Ascending aorta (tissue), 2 donors: ENCODE measurements around the gene WDR62. TPM values are rescaled to one million over a fixed set of nuclear protein-coding genes. Genes with fewer than 3 reads are reported as not detected.
A peak's percentile ranks its signal among the peaks of the same experiment; 100 is the strongest.

ENCODE experiments used
- DNase-seq, 2 donors: peaks; one replicate each; pipeline ENCODE4 v3.0.0-alpha.2; 2019; ENCODE audit warnings: low spot score in 2 of 2
- H3K27ac ChIP-seq, 2 donors: fragments of 200-600 bp; sonication (generic); one replicate each; pipeline ENCODE4 v1.5.1; 2016 to 2017; ENCODE audit warnings: mild to moderate bottlenecking in 1 of 2
- H3K27me3 ChIP-seq: fragments of 200-600 bp; sonication (generic); one replicate; pipeline ENCODE4 v1.5.1; 2017
- H3K36me3 ChIP-seq, 2 donors: fragments of 200-600 bp; sonication (generic); one replicate each; pipeline ENCODE4 v1.5.1; 2016
- H3K4me1 ChIP-seq, 2 donors: fragments of 200-600 bp; sonication (generic); one replicate each; pipeline ENCODE4 v1.5.1; 2016 to 2017; ENCODE audit warnings: mild to moderate bottlenecking in 1 of 2
- H3K4me3 ChIP-seq, 2 donors: fragments of 200-600 bp; sonication (generic); one replicate each; pipeline ENCODE4 v1.5.1; 2016 to 2017; ENCODE audit warnings: mild to moderate bottlenecking in 1 of 2
- H3K9me3 ChIP-seq, 2 donors: fragments of 200-600 bp; sonication (generic); one replicate each; pipeline ENCODE4 v1.5.1; 2016
- intact Hi-C: fragments of 100-400 bp; cut with DNase I; formaldehyde crosslinking; loops from one replicate; pipeline ENCODE4 v1.15.1; 2023
- total RNA-seq: library from RNA; depleted of rRNA; stranded (reverse); fragments of >200 nt; gene quantifications from one replicate; pipeline ENCODE4 v1.1.0, GENCODE V29; 2016
- TF ChIP-seq, protein P1 (sequence below), 3 experiments: fragments of 200-600 bp in 2 of 3; fragments of 450-650 bp in 1 of 3; sonication (generic) in 2 of 3; IDR thresholded peaks; one replicate each; pipeline ENCODE4 v1.5.1; 2016 to 2019; ENCODE audit warnings: antibody characterized with exemption in 3 of 3, mild to moderate bottlenecking in 1 of 3, moderate library complexity in 1 of 3

WDR62 gene
- total RNA-seq = not detected

DNA sequence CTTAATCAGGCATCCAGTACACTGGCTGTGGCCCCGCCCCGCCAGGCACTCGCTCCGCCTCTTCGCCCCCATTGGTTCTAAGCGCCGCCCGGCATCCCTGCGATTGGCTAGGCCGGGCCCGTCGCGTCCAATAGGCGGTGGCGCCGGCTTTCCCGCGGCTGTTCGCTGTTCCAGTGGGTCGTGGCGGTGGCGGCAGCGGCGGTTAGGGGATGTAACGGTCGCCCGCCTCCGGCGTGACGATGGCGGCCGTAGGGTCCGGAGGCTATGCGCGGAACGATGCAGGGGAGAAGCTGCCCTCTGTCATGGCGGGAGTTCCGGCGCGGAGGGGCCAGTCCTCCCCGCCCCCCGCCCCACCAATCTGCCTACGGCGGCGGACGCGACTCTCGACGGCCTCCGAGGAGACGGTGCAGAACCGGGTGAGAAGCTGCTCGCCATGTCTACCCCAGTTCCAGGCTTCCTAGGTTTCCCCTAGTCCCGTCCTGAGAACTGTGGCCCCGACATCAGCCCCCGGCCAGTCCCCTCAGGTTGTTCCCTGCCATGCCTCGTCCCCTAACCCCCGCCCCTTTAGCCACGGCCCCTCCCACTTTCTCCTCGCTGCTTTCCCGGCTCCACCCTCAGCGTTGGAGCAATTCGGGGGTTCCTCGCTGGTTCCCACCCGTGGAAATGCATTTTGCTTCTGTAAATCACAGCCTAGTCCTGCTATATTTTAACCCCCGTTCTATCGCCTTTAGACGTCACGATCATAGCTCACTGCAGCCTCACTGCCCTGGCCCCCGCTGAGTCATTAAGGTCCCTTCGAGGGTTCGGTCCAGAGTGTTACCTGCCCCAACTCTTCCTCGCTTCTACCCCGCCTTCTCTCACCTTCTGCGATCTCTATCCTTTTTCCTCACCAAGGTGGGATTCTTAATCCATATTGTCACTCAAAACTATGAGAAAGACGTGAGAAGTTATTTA, at the start of gene WDR62:
TSS of gene WDR62 (plus strand) at position 165 of the 954 bp plus-strand sequence. CDS start at position 240, 75 bp downstream.
- Histone ChIP-seq H3K4me1 (peaks cover 0 to 6% of the 10 kb centered on the region in 2 donors), H3K36me3 (no peaks in the 10 kb centered on the region), H3K4me3 (peak within 1 kb of the TSS; percentile 71 to 80), H3K9me3 (no peaks in the 10 kb centered on the region), H3K27me3 (no peaks in the 10 kb centered on the region), H3K27ac (peak within 1 kb of the TSS; percentile 91 to 92)
- DNase-seq = peak; percentile 72 to 95
- TF ChIP-seq, protein P1, sequence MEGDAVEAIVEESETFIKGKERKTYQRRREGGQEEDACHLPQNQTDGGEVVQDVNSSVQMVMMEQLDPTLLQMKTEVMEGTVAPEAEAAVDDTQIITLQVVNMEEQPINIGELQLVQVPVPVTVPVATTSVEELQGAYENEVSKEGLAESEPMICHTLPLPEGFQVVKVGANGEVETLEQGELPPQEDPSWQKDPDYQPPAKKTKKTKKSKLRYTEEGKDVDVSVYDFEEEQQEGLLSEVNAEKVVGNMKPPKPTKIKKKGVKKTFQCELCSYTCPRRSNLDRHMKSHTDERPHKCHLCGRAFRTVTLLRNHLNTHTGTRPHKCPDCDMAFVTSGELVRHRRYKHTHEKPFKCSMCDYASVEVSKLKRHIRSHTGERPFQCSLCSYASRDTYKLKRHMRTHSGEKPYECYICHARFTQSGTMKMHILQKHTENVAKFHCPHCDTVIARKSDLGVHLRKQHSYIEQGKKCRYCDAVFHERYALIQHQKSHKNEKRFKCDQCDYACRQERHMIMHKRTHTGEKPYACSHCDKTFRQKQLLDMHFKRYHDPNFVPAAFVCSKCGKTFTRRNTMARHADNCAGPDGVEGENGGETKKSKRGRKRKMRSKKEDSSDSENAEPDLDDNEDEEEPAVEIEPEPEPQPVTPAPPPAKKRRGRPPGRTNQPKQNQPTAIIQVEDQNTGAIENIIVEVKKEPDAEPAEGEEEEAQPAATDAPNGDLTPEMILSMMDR (IDR thresholded peaks at IDR 0.05) = no peak
- intact Hi-C loops = loop anchor here (1.0 to 10.0 kb wide), 10 partner anchors 23 to 410 kb away; partner anchors contain the start of genes ALKBH6, ARHGAP33, CLIP3 and COX6B1

DNA sequence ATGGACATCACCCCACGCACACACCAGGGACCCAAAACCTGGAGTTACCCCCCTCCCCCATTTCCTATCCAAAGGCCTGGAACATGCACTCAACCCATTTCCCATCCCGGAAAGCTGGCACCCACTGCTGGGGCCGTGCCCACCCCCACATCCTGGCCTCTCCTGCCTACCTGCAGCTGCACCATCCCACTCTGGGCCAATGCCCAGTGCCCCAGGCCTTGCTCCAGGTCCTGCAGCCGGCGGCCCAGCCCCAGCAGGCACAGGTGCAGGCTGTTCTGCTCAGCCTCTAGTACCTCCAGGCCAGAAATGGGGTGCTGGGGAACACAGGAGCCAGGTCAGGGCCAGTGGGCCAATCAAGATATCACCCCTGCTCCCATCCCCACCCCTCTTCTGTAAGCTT, 47.7 kb upstream of the WDR62 start:
- no peak for DNase-seq
- Histone ChIP-seq H3K9me3 (no peaks in the 10 kb centered on the region), H3K4me3 (no peak overlapping the region), H3K36me3 (no peaks in the 10 kb centered on the region), H3K27me3 (no peaks in the 10 kb centered on the region), H3K4me1 (peaks cover 0 to 12% of the 10 kb centered on the region in 2 donors), H3K27ac (no peak overlapping the region)
- TF ChIP-seq, protein P1 (IDR thresholded peaks at IDR 0.05) = no peak
- intact Hi-C loops = no loop called here

DNA sequence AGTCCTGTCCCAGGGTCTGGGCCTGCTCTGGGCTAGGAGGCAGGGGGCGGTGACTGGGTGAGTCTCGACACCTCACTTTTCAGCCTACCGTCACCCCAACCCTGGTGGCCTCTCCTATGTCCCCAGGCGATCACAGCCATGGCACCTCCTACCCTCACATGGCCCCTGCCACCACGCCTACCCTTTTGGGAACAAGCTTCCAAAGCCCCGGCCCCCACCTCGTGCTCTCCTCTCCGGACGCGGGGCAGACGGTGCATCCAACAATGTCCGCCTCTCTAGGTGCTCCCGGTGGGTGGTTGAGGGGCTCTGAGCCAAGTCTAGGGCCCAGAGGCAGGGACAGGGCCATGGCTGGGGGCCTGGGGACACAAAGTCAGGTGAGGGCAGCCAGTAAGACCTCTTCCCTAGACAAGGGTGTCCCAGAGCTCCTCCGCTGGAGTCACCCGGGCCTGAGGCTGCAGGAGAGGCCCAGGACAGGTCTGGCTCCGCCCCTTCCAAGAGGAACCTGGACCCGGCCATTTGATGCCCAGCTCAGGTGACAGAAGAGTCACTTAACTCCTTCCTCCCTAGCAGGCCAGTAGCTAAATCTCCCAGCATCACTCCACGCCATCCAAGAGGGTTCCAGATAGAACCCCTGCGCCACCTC, 46.2 kb upstream of the WDR62 start, which contains the start of gene SYNE4:
TSS of gene SYNE4 (minus strand) at position 478 of the 643 bp plus-strand sequence. CDS start at position 346, 132 bp downstream.
- DNase-seq = no peak
- Histone ChIP-seq H3K27ac (peak within 1 kb of the TSS; percentile 68 to 76), H3K9me3 (no peaks in the 10 kb centered on the region), H3K27me3 (no peaks in the 10 kb centered on the region), H3K4me1 (peaks cover 1 to 17% of the 10 kb centered on the region in 2 donors), H3K4me3 (peak within 1 kb of the TSS; percentile 62 to 65), H3K36me3 (no peaks in the 10 kb centered on the region)
- intact Hi-C loops = no loop called here
- TF ChIP-seq, protein P1 (IDR thresholded peaks at IDR 0.05) = no peak

DNA sequence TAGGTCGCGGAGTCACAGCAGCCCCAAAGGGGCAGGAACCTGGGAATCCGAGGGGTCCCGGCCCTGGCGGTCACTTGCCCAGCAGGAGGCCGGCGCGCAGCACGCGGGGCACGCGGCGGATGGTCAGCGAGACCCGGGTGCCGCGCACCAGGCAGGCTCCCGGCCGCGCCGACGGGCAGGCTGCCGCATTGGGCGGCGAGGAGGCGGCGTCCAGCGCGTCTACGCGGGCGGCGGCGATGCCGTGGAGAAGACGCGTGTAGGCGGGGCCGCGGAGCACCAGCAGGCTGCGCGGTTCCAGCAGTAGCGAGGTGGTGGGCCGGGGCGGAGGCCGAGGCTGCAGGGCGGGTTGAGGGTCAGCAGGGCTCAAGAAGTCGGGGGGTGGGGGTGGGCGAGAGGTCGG, 45.5 kb upstream of the WDR62 start:
- H3K4me1 ChIP-seq = peaks cover 4 to 17% of the 10 kb centered on the region in 2 donors
- intact Hi-C loops = no loop called here
- no peaks in the 10 kb centered on the region for H3K36me3 ChIP-seq
- TF ChIP-seq, protein P1 (IDR thresholded peaks at IDR 0.05) = no peak
- H3K27me3 ChIP-seq = no peaks in the 10 kb centered on the region
- H3K9me3 ChIP-seq = no peaks in the 10 kb centered on the region
- peak in 1 of 2 donors; percentile 81 for DNase-seq
- peak overlapping the region; percentile 62 to 65 for H3K4me3 ChIP-seq
- peak overlapping the region; percentile 68 to 76 for H3K27ac ChIP-seq

DNA sequence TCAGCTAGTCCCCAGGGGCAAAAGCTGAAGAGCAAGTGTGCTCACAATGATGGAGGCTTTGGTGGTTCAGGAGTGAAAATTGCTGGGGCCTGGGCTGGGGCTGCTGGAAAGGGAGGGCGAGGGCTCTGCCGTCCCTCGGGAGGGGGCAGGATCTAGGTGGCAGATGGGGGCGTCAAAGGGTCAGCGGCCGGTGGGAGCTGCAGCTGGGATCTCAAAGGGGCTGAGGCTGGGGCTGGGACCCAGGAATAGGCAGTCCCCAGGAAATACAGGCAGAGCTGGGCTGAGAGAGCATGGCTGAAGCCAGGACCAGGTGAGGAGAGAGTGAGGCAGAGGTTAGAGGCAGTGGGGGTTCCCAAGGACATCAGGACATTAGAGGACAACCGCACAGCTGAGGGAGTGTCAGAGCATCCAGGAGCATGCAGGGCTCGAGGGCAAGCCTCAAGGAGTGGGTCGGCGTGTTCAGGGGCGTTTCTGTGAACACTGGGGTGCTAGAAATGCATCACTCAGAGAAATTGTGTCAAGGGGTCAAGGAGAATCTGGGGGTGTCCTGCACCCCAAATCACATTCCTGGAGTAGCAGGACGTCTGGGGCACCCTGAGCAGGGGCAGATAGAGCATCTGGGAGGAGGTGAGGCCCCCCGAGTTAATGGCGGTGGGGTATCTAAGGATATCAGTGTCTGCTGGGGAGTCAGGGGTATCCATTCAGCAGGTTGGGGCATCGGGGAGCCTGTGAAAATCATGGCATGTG, 44.9 kb upstream of the WDR62 start:
- TF ChIP-seq, protein P1 (IDR thresholded peaks at IDR 0.05) = no peak
- DNase-seq = no peak
- H3K9me3 ChIP-seq = no peaks in the 10 kb centered on the region
- H3K27ac ChIP-seq = peak overlapping the region; percentile 68 to 76
- H3K27me3 ChIP-seq = no peaks in the 10 kb centered on the region
- H3K4me1 ChIP-seq = peaks cover 4 to 21% of the 10 kb centered on the region in 2 donors
- H3K4me3 ChIP-seq = peak overlapping the region; percentile 62 to 65
- intact Hi-C loops = loop anchor here (10.0 kb wide), 1 partner anchor 365 kb away; the partner anchor contains the start of genes COX6B1 and ETV2
- H3K36me3 ChIP-seq = no peaks in the 10 kb centered on the region
